Colonic mucosa (tissue), 4 donors: ENCODE data around the gene ROR2. TPM values are rescaled to one million over a fixed set of nuclear protein-coding genes. Genes with fewer than 3 reads are reported as not detected.

ENCODE experiments used
- DNase-seq: peaks from one replicate; pipeline ENCODE4 v3.0.0-alpha.2; 2020
- H3K27ac ChIP-seq: fragments of 200-600 bp; one replicate; pipeline ENCODE4 v1.8.0; 2021
- H3K27me3 ChIP-seq: fragments of 200-600 bp; one replicate; pipeline ENCODE4 v1.8.0; 2021
- H3K36me3 ChIP-seq: fragments of 200-600 bp; one replicate; pipeline ENCODE4 v1.8.0; 2021
- H3K4me1 ChIP-seq: fragments of 200-600 bp; one replicate; pipeline ENCODE4 v1.8.0; 2021; ENCODE audit warnings: mild to moderate bottlenecking
- H3K4me3 ChIP-seq: fragments of 200-600 bp; one replicate; pipeline ENCODE4 v1.8.0; 2021
- H3K9ac ChIP-seq, 2 donors: one replicate each; pipeline ENCODE4 v1.7.0; 2013; ENCODE audit warnings: control low read depth in 2 of 2, low read depth in 2 of 2, low read length in 2 of 2
- H3K9me3 ChIP-seq: fragments of 200-600 bp; one replicate; pipeline ENCODE4 v1.8.0; 2021
- intact Hi-C: fragments of 100-400 bp; cut with DNase I; formaldehyde crosslinking; loops from one replicate; pipeline ENCODE4 v1.14.1; 2022
- total RNA-seq, 2 donors: library from RNA; stranded (reverse); fragmentation: NEBNext Ultra II Directional in 1 of 2; extraction: Animal tissue kit (Norgen Biotek cat#: 25700) in 1 of 2; gene quantifications; one replicate each; pipeline ENCODE4 v1.2.1, GENCODE V29; 2021
- TF ChIP-seq, protein P1 (sequence below): fragments of 200-600 bp; IDR thresholded peaks from one replicate; pipeline ENCODE4 v1.8.0; 2022; ENCODE audit warnings: antibody characterized with exemption, mild to moderate bottlenecking
- donor health status: healthy.
- donor health status: DM: no; HTN: no; CAD: no.
- donor health status: DM: no; HTN: no; CAD: no.

The ROR2 gene
- 1 to 10 TPM; 1.7 to 9.1 TPM for total RNA-seq

DNA sequence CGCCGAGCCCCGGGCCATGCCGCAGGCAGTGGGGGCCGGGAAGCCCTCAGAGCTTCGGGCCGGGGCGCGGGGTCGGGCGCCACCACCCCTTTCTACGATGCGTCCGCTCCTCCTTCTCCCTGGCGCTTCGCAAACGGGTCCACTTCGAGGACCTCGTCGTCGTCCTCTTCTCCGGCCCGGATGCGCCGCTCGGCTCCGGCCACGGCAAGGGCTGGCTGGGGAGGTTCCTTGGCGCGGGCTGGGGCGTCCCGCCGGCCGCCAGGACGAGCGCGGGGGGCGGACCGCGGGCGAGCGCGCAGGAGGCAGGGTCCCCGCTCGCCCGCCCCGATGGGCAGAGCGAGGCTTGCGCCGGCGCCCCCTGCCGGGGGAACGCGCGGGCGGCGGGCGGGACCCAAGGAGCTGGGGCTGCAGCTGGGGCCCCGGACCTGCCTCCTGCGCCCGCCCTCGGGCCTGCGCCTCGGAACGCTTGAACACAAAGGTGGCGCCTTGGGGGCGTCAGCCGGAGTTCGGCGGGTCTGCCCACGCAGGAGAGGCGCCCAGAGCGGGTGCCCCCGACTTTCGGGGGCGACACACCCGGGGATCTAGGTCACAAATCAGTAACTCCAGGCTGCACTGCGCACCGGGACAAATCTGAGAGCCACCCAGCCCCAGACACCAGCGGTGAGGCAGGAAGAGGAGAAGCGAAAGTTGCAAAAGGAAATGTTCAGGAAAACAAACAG is at the start of gene ROR2:
Gene ROR2 (minus strand): TSS at position 283 of the 719 bp plus-strand sequence.
- H3K4me3 ChIP-seq, result peak within 1 kb of the TSS; percentile 52
- DNase-seq, result peak; percentile 70
- no peaks in the 10 kb centered on the region for H3K4me1 ChIP-seq
- peaks cover 27% of the 10 kb centered on the region for H3K27me3 ChIP-seq
- H3K36me3 ChIP-seq, result no peaks in the 10 kb centered on the region
- H3K9ac ChIP-seq, result peak within 1 kb of the TSS; percentile 19 to 57
- intact Hi-C loops, result loop anchor here (5.0 kb wide), 1 partner anchor 173 kb away; no protein-coding TSS in a partner anchor
- TF ChIP-seq, protein P1, sequence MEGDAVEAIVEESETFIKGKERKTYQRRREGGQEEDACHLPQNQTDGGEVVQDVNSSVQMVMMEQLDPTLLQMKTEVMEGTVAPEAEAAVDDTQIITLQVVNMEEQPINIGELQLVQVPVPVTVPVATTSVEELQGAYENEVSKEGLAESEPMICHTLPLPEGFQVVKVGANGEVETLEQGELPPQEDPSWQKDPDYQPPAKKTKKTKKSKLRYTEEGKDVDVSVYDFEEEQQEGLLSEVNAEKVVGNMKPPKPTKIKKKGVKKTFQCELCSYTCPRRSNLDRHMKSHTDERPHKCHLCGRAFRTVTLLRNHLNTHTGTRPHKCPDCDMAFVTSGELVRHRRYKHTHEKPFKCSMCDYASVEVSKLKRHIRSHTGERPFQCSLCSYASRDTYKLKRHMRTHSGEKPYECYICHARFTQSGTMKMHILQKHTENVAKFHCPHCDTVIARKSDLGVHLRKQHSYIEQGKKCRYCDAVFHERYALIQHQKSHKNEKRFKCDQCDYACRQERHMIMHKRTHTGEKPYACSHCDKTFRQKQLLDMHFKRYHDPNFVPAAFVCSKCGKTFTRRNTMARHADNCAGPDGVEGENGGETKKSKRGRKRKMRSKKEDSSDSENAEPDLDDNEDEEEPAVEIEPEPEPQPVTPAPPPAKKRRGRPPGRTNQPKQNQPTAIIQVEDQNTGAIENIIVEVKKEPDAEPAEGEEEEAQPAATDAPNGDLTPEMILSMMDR, result peak; percentile 33
- H3K9me3 ChIP-seq, result no peaks in the 10 kb centered on the region
- H3K27ac ChIP-seq, result peak within 1 kb of the TSS; percentile 59

DNA sequence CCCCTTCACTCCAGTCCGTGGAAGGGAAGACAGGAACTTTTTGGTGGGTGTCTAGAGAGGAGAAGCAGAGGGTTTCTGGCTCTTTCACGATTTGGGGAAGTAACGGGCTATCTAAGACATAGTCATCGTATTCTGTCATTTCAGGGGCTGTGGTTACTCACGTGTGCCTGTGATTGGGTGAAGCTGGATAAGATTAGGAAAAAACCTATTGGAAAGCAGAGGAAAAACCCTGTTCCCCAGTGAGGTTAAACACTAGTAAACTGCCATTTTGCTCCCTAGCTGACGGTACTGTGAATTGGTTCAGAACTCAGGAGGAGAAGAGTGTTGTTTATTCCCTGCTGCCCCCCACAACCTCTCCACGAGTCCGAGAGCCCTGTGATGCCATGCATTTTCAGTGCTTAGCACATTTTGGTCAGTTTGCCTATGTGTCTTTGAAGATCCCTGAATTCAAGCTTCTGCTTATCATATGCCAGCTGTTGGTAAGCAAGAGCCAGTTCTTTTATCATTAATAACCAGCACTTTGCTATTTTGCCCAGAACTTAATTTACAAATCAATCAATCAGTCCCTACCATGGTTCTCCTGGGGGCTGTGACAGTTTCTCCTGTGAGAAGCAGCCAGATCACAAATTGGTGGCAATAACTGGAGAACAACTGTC is 45.1 kb upstream of the ROR2 start:
- H3K4me1 ChIP-seq, result no peaks in the 10 kb centered on the region
- H3K27me3 ChIP-seq, result no peaks in the 10 kb centered on the region
- no peaks in the 10 kb centered on the region for H3K36me3 ChIP-seq
- H3K9ac ChIP-seq, result no peak overlapping the region
- H3K27ac ChIP-seq, result no peak overlapping the region
- H3K9me3 ChIP-seq, result no peaks in the 10 kb centered on the region
- no peak overlapping the region for H3K4me3 ChIP-seq
- intact Hi-C loops, result no loop called here
- DNase-seq, result no peak
- TF ChIP-seq, protein P1, result no peak

DNA sequence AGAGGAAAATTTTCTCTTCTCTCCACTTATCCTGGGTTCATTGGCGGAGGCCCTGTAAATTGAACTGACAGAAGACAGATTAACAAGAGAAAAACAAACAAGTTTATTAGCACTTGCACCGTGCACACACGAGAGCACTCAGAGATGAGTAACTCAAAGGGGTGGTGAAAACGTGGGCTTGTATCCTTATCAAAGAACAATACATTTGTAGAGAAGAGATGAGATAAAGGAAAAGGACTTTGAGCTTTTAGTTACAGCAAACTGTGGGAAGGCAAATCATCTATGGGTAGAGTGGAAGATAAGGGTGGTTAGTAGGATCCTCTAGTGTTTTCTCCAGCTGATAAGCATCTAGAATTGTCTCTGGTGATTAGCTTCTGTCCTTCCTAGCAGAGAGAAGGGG is 44.4 kb upstream of the ROR2 start:
- Histone ChIP-seq H3K4me3 (no peak overlapping the region), H3K9ac (no peak overlapping the region), H3K4me1 (no peaks in the 10 kb centered on the region), H3K27me3 (no peaks in the 10 kb centered on the region), H3K9me3 (no peaks in the 10 kb centered on the region), H3K27ac (no peak overlapping the region), H3K36me3 (no peaks in the 10 kb centered on the region)
- TF ChIP-seq, protein P1, result no peak
- no peak for DNase-seq
- intact Hi-C loops, result no loop called here

DNA sequence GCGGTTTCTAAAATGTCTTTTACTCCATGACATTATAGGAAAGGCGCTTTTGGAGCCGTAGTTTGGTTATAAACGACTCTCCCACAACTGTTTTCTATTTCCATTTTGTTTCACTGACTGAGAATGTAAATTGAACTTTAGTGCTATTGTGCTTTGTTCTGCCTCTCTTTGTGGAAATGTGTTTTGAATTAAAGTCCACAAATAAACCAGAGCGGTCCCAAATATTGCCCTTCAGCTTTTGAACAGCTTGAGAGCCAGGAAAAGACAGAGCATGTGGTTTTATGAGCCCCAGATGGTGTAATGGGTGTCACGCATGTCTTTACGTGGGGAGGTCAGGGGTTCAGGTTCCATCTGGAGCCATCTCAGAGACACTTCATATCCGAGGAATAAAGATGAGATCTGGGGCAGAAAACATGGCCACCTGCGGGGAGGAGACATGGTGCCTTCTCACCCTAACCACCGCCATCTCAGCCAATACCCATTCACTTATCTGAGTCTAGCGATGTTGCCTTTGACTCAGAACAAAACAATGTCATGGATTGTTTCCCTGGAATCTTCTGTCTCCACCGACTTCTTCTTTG is 42.5 kb upstream of the ROR2 start:
- Histone ChIP-seq H3K9ac (no peak overlapping the region), H3K36me3 (no peaks in the 10 kb centered on the region), H3K27me3 (no peaks in the 10 kb centered on the region), H3K4me3 (no peak overlapping the region), H3K9me3 (no peaks in the 10 kb centered on the region), H3K27ac (no peak overlapping the region), H3K4me1 (no peaks in the 10 kb centered on the region)
- DNase-seq, result no peak
- intact Hi-C loops, result no loop called here
- TF ChIP-seq, protein P1, result no peak

DNA sequence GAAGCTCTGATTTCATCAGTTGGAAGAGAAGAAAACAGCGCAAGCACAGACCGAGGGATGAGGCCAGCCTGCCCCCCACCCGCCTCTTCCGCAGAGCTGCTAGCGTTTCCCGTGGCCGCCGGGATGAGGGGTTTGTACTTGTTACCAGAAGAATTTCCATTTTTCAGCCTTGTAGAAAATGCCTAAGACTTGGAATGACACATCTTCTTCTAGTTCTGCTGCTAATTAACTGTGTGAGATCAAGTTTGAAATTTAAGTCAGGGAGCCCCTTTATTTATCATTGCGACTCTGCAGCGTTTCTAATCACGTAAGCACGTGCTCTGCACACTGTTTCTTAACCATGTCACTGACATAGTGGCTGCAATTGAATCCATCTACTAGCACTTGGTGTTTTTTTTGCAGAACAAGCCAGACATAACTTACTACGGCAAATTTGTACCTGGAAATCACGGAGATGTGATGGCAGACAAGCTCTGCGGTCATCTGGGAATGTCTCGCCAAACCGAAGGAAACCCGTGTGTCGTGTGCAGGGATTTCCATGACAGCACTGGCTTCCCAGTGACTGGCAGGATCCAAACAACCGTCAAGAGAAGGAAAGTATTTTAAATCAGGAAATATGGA is 41.8 kb upstream of the ROR2 start:
- Histone ChIP-seq H3K9me3 (no peaks in the 10 kb centered on the region), H3K27me3 (no peaks in the 10 kb centered on the region), H3K9ac (no peak overlapping the region), H3K36me3 (no peaks in the 10 kb centered on the region), H3K4me1 (no peaks in the 10 kb centered on the region), H3K27ac (no peak overlapping the region), H3K4me3 (no peak overlapping the region)
- intact Hi-C loops, result no loop called here
- TF ChIP-seq, protein P1, result no peak
- DNase-seq, result no peak
